ENCODE data around the gene DDX41. TPM values are rescaled to one million over a fixed set of nuclear protein-coding genes. Genes with fewer than 3 reads are reported as not detected.
A peak's percentile ranks its signal among the peaks of the same experiment; 100 is the strongest.

DDX41 gene
- total and polyA plus RNA-seq, 2 of the 13 experiments (the other 11 are each of a cell fraction or from before 2014, with no cell fraction given) = 62.8 to 105 TPM

DNA sequence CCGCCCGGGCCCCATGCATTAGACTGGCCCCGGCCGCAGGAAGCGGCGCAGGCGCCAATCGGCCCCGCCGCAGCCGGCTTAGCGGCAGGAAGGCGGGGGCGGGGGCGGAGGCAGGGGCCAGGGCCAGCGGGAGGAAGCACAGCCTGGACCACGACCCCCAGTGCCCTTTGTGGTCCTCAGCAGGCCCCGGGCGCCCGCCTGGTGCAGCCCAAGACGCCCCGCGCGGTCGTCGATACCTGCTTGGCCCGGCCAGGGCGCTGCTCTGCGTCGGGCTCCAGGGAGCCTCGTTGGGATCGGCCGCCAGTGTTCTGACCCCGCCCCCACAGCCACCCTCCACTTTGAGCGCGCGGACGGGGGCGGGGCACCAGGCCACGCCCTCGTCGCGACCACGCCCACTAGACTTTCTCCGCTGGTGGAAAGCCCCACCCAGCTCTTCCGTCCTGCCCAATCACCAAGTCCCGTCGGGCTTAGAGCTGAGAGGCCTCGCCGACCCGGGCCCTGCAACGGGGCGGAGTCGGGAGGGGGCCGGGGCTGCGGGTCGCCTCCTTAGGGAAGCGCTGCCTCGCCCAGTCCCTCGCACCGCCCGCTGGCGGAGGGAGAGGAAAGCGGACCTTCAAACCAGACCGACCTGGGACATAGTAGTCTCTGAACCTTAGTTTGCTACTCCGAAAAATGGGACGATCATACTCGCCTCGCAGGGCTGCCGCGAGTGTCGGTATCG lies 19.3 kb downstream of the DDX41 start, which contains the start of gene PDLIM7 (continued):
- TF ChIP-seq ARID4A (CRISPR knock-in tag; IDR thresholded peaks at IDR 0.05; ENCODE audit: borderline replicate concordance) (peak; percentile 60; the same call in 1 of the 2 replicates), SMAD3 (CRISPR knock-in tag; IDR thresholded peaks at IDR 0.05) (0 out of 2 replicates have a peak, but pooled peaks have one; percentile 20), MXI1 (IDR thresholded peaks at IDR 0.05; ENCODE audit: borderline replicate concordance, low read depth, low read length) (peak; percentile 48; the same call in 1 of the 3 replicates), POLR2A (IDR thresholded peaks at IDR 0.05; ENCODE audit: insufficient read depth in 1 of 2, low read depth in 2 of 2, low read length in 2 of 2) (peak in 1 of 2 experiments; percentile 87; a peak in 2 of 4 replicates), SP5 (CRISPR knock-in tag; IDR thresholded peaks at IDR 0.05; ENCODE audit: borderline replicate concordance, low read depth) (peak; percentile 71), TBX2 (CRISPR knock-in tag; IDR thresholded peaks at IDR 0.05; ENCODE audit: borderline replicate concordance) (no peak), ZNF788 (CRISPR knock-in tag; IDR thresholded peaks at IDR 0.05; ENCODE audit: borderline replicate concordance) (no peak; the same call in 1 of the 2 replicates), ZFP37 (CRISPR knock-in tag; IDR thresholded peaks at IDR 0.05; ENCODE audit: borderline replicate concordance) (no peak), DMAP1 (CRISPR knock-in tag; IDR thresholded peaks at IDR 0.05) (0 out of 2 replicates have a peak, but pooled peaks have one; percentile 36), PTBP1 (IDR thresholded peaks at IDR 0.05; ENCODE audit: low read depth, low read length, poor library complexity, severe bottlenecking) (peak; percentile 38), ZNF510 (CRISPR knock-in tag; IDR thresholded peaks at IDR 0.05; ENCODE audit: low read depth) (no peak; the same call in 1 of the 2 replicates), RBFOX2 (IDR thresholded peaks at IDR 0.05; ENCODE audit: low read depth, low read length) (peak; percentile 90), BRD4 (CRISPR knock-in tag; IDR thresholded peaks at IDR 0.05) (no peak), NFKB2 (CRISPR knock-in tag; IDR thresholded peaks at IDR 0.05; ENCODE audit: borderline replicate concordance) (no peak), ZNF878 (CRISPR knock-in tag; IDR thresholded peaks at IDR 0.05) (no peak), CHCHD3 (CRISPR knock-in tag; IDR thresholded peaks at IDR 0.05) (no peak), CCDC6 (CRISPR knock-in tag; IDR thresholded peaks at IDR 0.05) (peak; percentile 81; the same call in 1 of the 2 replicates), ZNF619 (CRISPR knock-in tag; IDR thresholded peaks at IDR 0.05) (0 out of 2 replicates have a peak, but pooled peaks have one; percentile 51), SRF (IDR thresholded peaks at IDR 0.05; ENCODE audit: low read depth, low read length) (no peak), SPEN (CRISPR knock-in tag; IDR thresholded peaks at IDR 0.05; ENCODE audit: low read depth) (peak; percentile 46), NFIC (IDR thresholded peaks at IDR 0.05; ENCODE audit: low read length) (no peak), SKIL (CRISPR knock-in tag; IDR thresholded peaks at IDR 0.05; ENCODE audit: borderline replicate concordance) (no peak), ZBTB37 (CRISPR knock-in tag; IDR thresholded peaks at IDR 0.05) (no peak)

Data from HepG2 (cell line).